Stimulated activated CD4-positive, alpha-beta T cell treated with anti-CD3 and anti-CD28 coated beads, Interleukin-4, amount 100 ng/mL, for 4 hours (primary cell): ENCODE measurements around the gene MBD3L3.
"Not testable (repeated sequence)": the region's sequence is repeated elsewhere in the genome, so short reads cannot be mapped to it uniquely, and the experiment has no call there.

Experiments
- DNase-seq, 2 experiments: peaks; one replicate each; pipeline ENCODE4 v3.0.0-alpha.2; 2020

MBD3L3 gene

GRCh38 chr19:7063339-7063738, 4.9 kb upstream of the MBD3L3 start:
- no peak for DNase-seq

- DNase-seq, result not testable (repeated sequence)
These were observed 1.5 kb upstream of the MBD3L3 start for GRCh38 chr19:7059977-7060376.

- not testable (repeated sequence) for DNase-seq
These were observed 2.1 kb downstream of the MBD3L3 start for GRCh38 chr19:7056371-7056770.

GRCh38 chr19:7055679-7056078, 2.8 kb downstream of the MBD3L3 start:
- DNase-seq, result not testable (repeated sequence)

GRCh38 chr19:7054635-7055368, 3.7 kb downstream of the MBD3L3 start:
- not testable (repeated sequence) for DNase-seq

GRCh38 chr19:7052896-7053295, 5.6 kb downstream of the MBD3L3 start:
- not testable (repeated sequence) for DNase-seq

GRCh38 chr19:7051421-7051820, 7.1 kb downstream of the MBD3L3 start:
- DNase-seq, result not testable (repeated sequence)

- DNase-seq, result not testable (repeated sequence)
These were observed 9.5 kb downstream of the MBD3L3 start, which contains the start of gene MBD3L2 for GRCh38 chr19:7049021-7049420. Gene MBD3L2 (plus strand): TSS chr19:7049321. CDS start chr19:7049374, 53 bp downstream.

GRCh38 chr19:7041563-7041962, 16.9 kb downstream of the MBD3L3 start:
- DNase-seq, result not testable (repeated sequence)

GRCh38 chr19:7040079-7040478, 18.4 kb downstream of the MBD3L3 start, which contains the start of gene MBD3L4:
Gene MBD3L4 (minus strand): TSS chr19:7040179. CDS start chr19:7040144, 35 bp downstream.
- DNase-seq, result not testable (repeated sequence)

GRCh38 chr19:7030278-7030677, 28.2 kb downstream of the MBD3L3 start, which contains the start of gene MBD3L5:
Gene MBD3L5 (plus strand): TSS chr19:7030578. CDS start chr19:7030612, 34 bp downstream.
- not testable (repeated sequence) for DNase-seq

- DNase-seq, result not testable (repeated sequence)
These were observed 29.7 kb downstream of the MBD3L3 start for GRCh38 chr19:7028790-7029189.

- DNase-seq, result not testable (repeated sequence)
These were observed 37.1 kb downstream of the MBD3L3 start, which contains the start of gene MBD3L2B for GRCh38 chr19:7021331-7021730. Gene MBD3L2B (minus strand): TSS chr19:7021431. CDS start chr19:7021397, 34 bp downstream.

GRCh38 chr19:7018828-7019227, 39.6 kb downstream of the MBD3L3 start:
- no peak for DNase-seq

GRCh38 chr19:7013678-7014077, 44.8 kb downstream of the MBD3L3 start:
- DNase-seq, result no peak

GRCh38 chr19:7010722-7011593, 47.5 kb downstream of the MBD3L3 start:
- no peak for DNase-seq

- no peak for DNase-seq
These were observed 50.6 kb downstream of the MBD3L3 start for GRCh38 chr19:7007859-7008258.
